Keratinocyte (primary cell): ENCODE results near the gene PIGC. TPM values are rescaled to one million over a fixed set of nuclear protein-coding genes. Genes with fewer than 3 reads are reported as not detected.

Experiments used
- DNase-seq: peaks from one replicate; pipeline ENCODE4 v3.0.0-alpha.2; 2011; ENCODE audit warnings: low read depth, missing footprints, low spot score
- FAIRE-seq: peaks from 2 replicates; lab custom pipeline; 2011; peaks lifted over from hg19 to GRCh38; lab: Jason Lieb, UNC
- H2AFZ ChIP-seq: 2 replicates; pipeline ENCODE4 v1.6.0; 2012; ENCODE audit warnings: low read length, control low read depth, inconsistent platforms; ENCODE audit not compliant: control insufficient read depth
- H3K27ac ChIP-seq: 2 replicates; pipeline ENCODE4 v1.5.1; 2011; ENCODE audit warnings: low read length; ENCODE audit not compliant: control insufficient read depth, insufficient read depth
- H3K27me3 ChIP-seq: 3 replicates; pipeline ENCODE4 v1.6.0; 2011; ENCODE audit warnings: low read length; ENCODE audit not compliant: control insufficient read depth, insufficient read depth; ENCODE audit errors: extremely low read depth
- H3K36me3 ChIP-seq, 2 experiments: 2 replicates in 1 of 2; 3 replicates in 1 of 2; pipeline ENCODE4 v1.5.1; 2011; ENCODE audit warnings: low read length in 2 of 2, mild to moderate bottlenecking in 1 of 2; ENCODE audit not compliant: control insufficient read depth in 2 of 2, insufficient read depth in 2 of 2; ENCODE audit errors: extremely low read depth in 1 of 2
- H3K4me1 ChIP-seq: 3 replicates; pipeline ENCODE4 v1.5.1; 2011; ENCODE audit warnings: low read length; ENCODE audit not compliant: control insufficient read depth, insufficient read depth; ENCODE audit errors: extremely low read depth
- H3K4me2 ChIP-seq: 3 replicates; pipeline ENCODE4 v1.6.0; 2011; ENCODE audit warnings: low read depth, low read length; ENCODE audit not compliant: control insufficient read depth, insufficient read depth; ENCODE audit errors: extremely low read depth
- H3K4me3 ChIP-seq, 3 experiments: fragments of 200-600 bp in 1 of 3; sonication (generic) in 1 of 3; 2 replicates in 2 of 3; 3 replicates in 1 of 3; pipeline ENCODE4 v1.5.1; 2011 to 2016; ENCODE audit warnings: low read length in 3 of 3, mild to moderate bottlenecking in 3 of 3, control low read depth in 2 of 3, inconsistent platforms in 1 of 3, low read depth in 1 of 3, mixed read lengths in 1 of 3, mixed run types in 1 of 3, moderate library complexity in 1 of 3; ENCODE audit not compliant: control insufficient read depth in 2 of 3, insufficient read depth in 2 of 3; ENCODE audit errors: extremely low read depth in 1 of 3
- H3K79me2 ChIP-seq: 2 replicates; pipeline ENCODE4 v1.6.0; 2012; ENCODE audit warnings: low read length; ENCODE audit not compliant: control insufficient read depth, insufficient read depth
- H3K9ac ChIP-seq: 3 replicates; pipeline ENCODE4 v1.6.0; 2011; ENCODE audit warnings: low read length; ENCODE audit not compliant: control insufficient read depth, insufficient read depth; ENCODE audit errors: extremely low read depth
- H3K9me1 ChIP-seq: 3 replicates; pipeline ENCODE4 v1.6.0; 2011; ENCODE audit warnings: low read length; ENCODE audit not compliant: control insufficient read depth, insufficient read depth; ENCODE audit errors: extremely low read depth
- H3K9me3 ChIP-seq: 2 replicates; pipeline ENCODE4 v1.5.1; 2012; ENCODE audit warnings: low read depth, low read length; ENCODE audit not compliant: control insufficient read depth
- H4K20me1 ChIP-seq: 3 replicates; pipeline ENCODE4 v1.6.0; 2011; ENCODE audit warnings: low read length; ENCODE audit not compliant: control insufficient read depth, insufficient read depth; ENCODE audit errors: extremely low read depth
- CTCF ChIP-seq, 3 experiments: IDR thresholded peaks in 1 of 3; conservative IDR thresholded peaks in 1 of 3; optimal IDR thresholded peaks in 1 of 3; 2 replicates in 2 of 3; 3 replicates in 1 of 3; pipeline versions ENCODE3 to v1.5.1; 2011; ENCODE audit warnings: low read length in 3 of 3, mild to moderate bottlenecking in 3 of 3, moderate library complexity in 2 of 3, control low read depth in 1 of 3, inconsistent platforms in 1 of 3; ENCODE audit not compliant: insufficient read depth in 2 of 3; ENCODE audit errors: extremely low read depth in 1 of 3
- EZH2 ChIP-seq: IDR thresholded peaks from one replicate; pipeline ENCODE4 v1.6.1; 2012; ENCODE audit warnings: inconsistent platforms, mild to moderate bottlenecking, low read length, moderate library complexity
- dilution Hi-C: fragments of 300-500 bp; cut with MboI; formaldehyde crosslinking; loops from one replicate; pipeline ENCODE4 v1.7.0; 2020; ENCODE audit warnings: low sequenced_read_pairs; ENCODE audit not compliant: extremely low pct_ligation_motif_present
- polyA plus RNA-seq, 5 experiments: library from polyadenylated mRNA; depleted of rRNA in 3 of 5; stranded (reverse) in 3 of 5; stranded (forward) in 1 of 5; unstranded in 1 of 5; fragments of >200 nt; gene quantifications; 1 replicate in 1 of 5; 2 replicates in 3 of 5; 3 replicates in 1 of 5; pipeline versions ENCODE4 v1.2.1 to v1.2.3, GENCODE V29; 2011 to 2012; ENCODE audit warnings: missing spikeins in 2 of 5, low read depth in 1 of 5, low replicate concordance in 1 of 5

Gene PIGC
- polyA plus RNA-seq, 1 donor (not counting 4 experiments of a cell fraction or from before 2014, with no cell fraction given) = 21.6 TPM

DNA sequence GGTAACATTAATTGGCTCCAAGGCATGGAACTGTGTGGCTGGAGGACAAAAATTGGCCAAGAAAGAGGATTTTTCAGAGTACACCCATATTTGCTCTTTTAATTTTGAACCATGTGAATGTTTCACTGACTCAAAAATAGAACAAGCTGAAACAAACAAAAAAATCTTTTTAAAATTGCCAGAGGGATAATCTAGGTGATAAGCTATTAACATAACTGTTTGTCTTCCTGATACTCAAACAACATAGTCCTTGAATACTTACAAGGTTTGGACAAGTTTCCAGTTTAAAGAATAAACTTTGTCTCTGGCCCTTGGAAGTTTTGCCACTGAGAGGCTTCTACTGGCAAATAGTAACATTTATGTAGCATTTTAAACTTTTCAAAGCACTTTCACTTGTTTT lies 30.0 kb upstream of the PIGC start:
- DNase-seq (no peak), FAIRE-seq (peak; percentile 36)
- H3K27ac ChIP-seq = no peak overlapping the region
- H3K9me3 ChIP-seq = no peaks in the 10 kb centered on the region
- H3K9ac ChIP-seq = no peak overlapping the region
- dilution Hi-C loops = no loop called here
- H3K27me3 ChIP-seq = no peaks in the 10 kb centered on the region
- no peaks in the 10 kb centered on the region for H3K9me1 ChIP-seq
- H3K4me2 ChIP-seq = no peak overlapping the region
- H2AFZ ChIP-seq = no peak overlapping the region
- H4K20me1 ChIP-seq = no peaks in the 10 kb centered on the region
- H3K36me3 ChIP-seq = no peaks in the 10 kb centered on the region
- peaks cover 45% of the 10 kb centered on the region for H3K4me1 ChIP-seq
- no peak for TF ChIP-seq CTCF (optimal IDR thresholded peaks at IDR 0.05 in 1 of 3, IDR thresholded peaks at IDR 0.05 in 1 of 3, conservative IDR thresholded peaks at IDR 0.05 in 1 of 3; ENCODE audit: extremely low read depth in 1 of 3, insufficient read depth in 2 of 3, low read length in 3 of 3)
- no peak for TF ChIP-seq EZH2
- no peaks in the 10 kb centered on the region for H3K79me2 ChIP-seq
- H3K4me3 ChIP-seq = no peak overlapping the region

DNA sequence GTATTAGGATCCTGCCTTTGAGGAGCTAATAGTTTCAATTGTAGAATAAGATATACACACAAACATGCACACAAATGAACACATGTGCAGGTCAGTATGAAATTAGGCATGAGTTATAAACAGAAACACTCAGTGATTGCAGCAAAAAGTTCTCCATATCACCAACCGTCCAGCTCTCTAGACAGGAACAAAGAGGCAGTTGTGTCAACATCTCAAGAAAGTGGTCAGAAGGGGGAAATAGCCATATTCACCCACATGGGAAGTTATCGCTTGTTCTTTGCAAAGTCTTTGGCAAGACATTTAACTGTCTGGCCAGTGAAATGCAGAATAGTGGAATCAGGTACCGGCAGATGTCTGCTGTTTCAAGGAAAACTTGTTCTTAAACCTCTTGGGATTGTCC lies 29.4 kb upstream of the PIGC start:
- dilution Hi-C loops = no loop called here
- Histone ChIP-seq H3K9ac (no peak overlapping the region), H2AFZ (no peak overlapping the region), H3K4me2 (no peak overlapping the region), H3K9me3 (no peaks in the 10 kb centered on the region), H4K20me1 (no peaks in the 10 kb centered on the region), H3K9me1 (no peaks in the 10 kb centered on the region), H3K4me3 (no peak overlapping the region), H3K27me3 (no peaks in the 10 kb centered on the region), H3K4me1 (peaks cover 40% of the 10 kb centered on the region), H3K36me3 (no peaks in the 10 kb centered on the region), H3K79me2 (no peaks in the 10 kb centered on the region), H3K27ac (no peak overlapping the region)
- TF ChIP-seq EZH2 = no peak
- FAIRE-seq (peak; percentile 60), DNase-seq (no peak)

DNA sequence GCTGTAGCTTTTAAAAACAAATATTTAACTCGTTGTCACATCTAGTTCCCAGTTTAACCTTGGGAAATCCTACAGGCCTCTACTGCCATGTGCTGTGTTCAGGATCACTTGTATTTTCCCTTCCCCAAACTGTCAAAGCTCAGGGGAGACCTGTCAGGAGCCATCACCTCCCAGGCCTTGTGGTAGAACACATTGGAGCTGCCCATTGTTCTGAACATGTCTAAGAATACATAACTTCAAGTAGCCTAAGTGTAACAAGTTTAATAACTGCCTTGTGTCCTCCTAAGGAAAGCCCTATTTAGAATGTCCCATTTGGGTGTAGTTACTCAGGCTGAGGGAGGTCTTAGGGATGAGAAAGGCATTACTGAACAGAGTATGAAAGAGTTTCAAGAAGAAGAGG lies 28.6 kb upstream of the PIGC start:
- Histone ChIP-seq H3K9me3 (no peaks in the 10 kb centered on the region), H3K9ac (no peak overlapping the region), H3K27me3 (no peaks in the 10 kb centered on the region), H2AFZ (no peak overlapping the region), H3K4me3 (no peak overlapping the region), H3K9me1 (no peaks in the 10 kb centered on the region), H3K4me1 (peaks cover 34% of the 10 kb centered on the region), H4K20me1 (no peaks in the 10 kb centered on the region), H3K4me2 (no peak overlapping the region), H3K36me3 (no peaks in the 10 kb centered on the region), H3K27ac (no peak overlapping the region), H3K79me2 (no peaks in the 10 kb centered on the region)
- DNase-seq (no peak), FAIRE-seq (no peak)
- no peak for TF ChIP-seq EZH2
- no peak for TF ChIP-seq CTCF (optimal IDR thresholded peaks at IDR 0.05 in 1 of 3, IDR thresholded peaks at IDR 0.05 in 1 of 3, conservative IDR thresholded peaks at IDR 0.05 in 1 of 3; ENCODE audit: extremely low read depth in 1 of 3, insufficient read depth in 2 of 3, low read length in 3 of 3)
- dilution Hi-C loops = no loop called here
